GM21390 (cell line): ENCODE measurements around the gene IFI27L2.

Source experiments
- ATAC-seq: cut with Tn5 transposase; IDR thresholded peaks from one replicate; pipeline ENCODE4 v1.9.1; 2021; ENCODE audit not compliant: unreplicated experiment

IFI27L2 gene

DNA sequence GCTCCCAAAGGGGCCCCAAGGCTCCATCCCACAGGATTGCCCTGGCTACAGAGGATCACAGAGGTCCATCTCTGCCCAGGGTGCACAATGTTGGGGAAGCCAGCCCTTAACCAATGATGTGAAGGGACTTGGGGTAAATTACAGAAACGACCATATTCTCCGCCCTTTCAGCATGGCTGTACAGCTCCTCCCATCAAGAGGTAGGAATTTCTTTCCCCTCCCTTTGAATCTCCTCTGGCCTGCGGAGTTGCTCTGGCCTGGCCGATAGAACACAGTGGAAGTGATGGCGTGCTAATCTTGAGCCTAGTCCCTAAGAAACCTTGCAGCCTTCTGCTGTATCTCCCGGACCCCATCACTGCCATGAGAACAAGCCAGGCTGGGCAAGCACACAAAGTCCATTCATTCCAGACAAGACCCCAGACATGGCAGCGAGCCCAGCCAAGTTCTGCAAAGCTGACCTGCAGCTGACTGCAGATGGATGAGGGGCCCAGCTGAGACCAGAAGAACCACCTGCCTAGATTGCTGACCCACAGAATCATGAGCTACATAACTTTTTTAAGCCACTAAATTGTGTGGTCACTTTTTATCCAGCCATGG lies 25.8 kb downstream of the IFI27L2 start:
- no peak for ATAC-seq

DNA sequence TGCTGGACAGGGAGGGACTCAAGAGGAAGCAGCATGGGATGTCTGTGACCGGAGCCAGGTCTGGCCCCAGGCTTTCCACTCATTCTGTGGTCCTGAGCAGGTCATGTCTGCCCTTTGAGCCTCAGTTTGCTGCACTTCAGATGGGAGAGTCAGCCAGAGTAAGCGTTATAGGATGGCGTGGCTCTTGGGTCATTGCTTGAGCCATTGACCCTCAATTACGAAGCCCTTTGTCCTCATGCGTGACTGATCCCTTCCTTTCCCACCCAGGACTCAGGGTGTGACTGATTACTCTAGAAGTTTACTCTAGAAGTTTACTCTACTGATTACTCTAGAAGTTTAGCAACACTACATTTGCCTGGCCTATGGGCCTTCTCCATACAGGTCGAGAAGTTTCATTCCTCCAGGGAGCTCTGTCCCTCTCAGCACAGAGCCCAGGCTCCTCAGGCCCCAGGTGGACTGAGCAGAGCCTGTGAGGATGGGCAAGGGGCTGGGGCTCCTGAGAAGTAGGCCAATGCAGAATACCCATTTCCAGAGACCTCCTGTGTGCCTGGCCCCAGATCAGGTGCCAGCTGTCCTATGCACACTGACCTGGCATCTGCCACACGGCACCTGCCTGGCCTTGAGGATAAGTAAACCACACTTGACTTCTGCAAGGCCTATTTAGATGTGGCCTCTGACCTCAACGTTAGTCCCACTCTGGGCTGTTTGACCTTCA lies 26.5 kb downstream of the IFI27L2 start:
- ATAC-seq: no peak

GRCh38 chr14:94101748-94102147 lies 27.7 kb downstream of the IFI27L2 start:
- no peak for ATAC-seq

DNA sequence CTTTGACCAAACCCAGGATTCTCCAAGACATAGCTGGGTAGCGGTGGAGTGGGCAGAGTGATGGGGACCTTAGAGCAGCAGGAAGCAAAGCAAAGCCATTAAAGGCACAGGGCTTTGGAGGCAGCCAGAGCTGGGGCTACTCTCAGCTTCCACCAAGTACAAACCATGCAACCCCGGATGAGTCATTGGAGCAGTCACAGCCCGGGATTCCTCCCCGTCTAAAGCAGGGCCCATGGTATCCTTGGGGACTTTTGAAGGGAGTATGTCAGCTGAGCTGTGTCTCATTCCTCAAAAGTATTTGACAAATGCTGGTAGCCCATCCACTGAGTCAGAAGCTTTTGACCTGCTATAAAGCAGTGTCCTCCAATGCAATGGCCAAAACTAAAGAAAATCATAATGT lies 28.6 kb downstream of the IFI27L2 start:
- ATAC-seq: no peak

GRCh38 chr14:94099006-94099405 lies 30.4 kb downstream of the IFI27L2 start:
- ATAC-seq: no peak

- ATAC-seq: no peak
Observed at GRCh38 chr14:94098326-94098992, 30.9 kb downstream of the IFI27L2 start.

DNA sequence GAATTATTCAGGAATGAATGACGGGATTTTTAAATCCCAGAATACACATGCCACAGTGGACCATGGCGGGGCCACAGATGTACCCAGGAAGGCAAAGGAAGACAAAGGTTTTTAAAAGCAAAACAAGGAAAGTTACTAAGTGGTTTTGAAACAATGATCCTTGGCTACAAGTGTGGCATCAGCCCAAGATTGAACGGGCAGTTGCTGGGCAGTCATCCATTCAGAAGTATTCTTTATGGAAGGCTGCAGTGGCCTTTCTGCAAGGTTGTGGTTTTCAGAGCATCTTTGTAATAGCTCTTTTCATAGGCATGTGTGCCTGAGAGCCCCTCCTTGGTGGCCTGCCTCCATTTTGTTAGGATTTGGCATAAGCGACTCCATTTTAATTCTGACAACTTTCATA lies 32.3 kb downstream of the IFI27L2 start:
- no peak for ATAC-seq

- no peak for ATAC-seq
Observed at GRCh38 chr14:94093418-94093817, 36.0 kb downstream of the IFI27L2 start.

DNA sequence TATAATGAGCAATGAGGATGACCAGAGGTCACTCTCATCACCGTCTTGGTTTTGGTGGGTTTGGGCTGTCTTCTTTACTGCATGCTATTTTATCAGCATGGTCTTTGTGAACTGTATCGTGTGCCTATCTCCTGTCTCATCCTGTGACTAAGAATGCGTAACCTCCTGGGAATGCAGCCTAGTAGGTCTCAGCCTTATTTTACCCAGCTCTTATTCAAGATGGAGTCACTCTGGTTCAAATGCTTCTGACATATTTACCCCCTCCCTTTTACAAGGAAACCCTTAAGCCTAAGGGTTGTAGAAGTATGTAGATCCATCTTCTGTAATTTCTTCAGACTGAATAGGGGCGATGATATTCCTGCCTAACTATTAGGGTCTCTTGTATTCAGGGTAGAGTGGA lies 39.9 kb downstream of the IFI27L2 start:
- ATAC-seq: no peak

DNA sequence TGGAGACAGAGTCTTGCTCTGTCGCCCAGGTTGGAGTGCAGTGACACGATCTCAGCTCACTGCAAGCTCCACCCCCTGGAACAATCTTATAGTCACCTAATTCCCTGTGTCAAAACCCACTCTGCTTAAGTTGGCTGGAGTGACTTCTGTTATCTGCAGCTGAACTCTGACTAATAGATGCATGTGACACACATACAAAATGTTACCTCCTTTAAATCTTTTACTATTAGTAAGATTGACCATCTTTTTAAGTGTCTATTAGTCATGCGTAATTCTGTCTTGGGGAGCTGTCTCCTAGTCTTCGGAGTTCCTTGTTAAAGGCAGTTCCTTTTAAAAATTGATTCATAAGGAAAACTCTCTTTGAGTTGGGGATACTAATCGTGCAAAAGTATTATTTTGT lies 40.9 kb downstream of the IFI27L2 start:
- ATAC-seq: no peak

DNA sequence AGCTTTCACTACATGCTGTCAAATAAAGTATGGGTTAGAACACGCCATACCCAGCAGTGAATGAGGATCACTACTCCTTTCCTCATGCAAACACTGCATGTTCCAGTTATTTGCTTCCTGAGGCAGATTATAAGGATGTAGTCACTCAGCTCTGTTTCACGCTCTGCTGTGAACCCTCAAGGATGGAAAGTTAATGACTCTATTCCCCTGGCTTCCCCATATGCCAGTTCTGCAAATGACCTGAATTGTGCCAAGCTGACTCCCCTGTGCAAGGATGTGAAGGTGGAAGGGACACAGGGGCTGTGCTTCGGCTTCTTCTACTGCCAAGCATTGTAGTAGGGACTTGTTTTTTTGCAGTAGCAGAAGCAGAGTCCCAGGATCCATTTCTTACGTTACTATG lies 41.5 kb downstream of the IFI27L2 start:
- no peak for ATAC-seq

DNA sequence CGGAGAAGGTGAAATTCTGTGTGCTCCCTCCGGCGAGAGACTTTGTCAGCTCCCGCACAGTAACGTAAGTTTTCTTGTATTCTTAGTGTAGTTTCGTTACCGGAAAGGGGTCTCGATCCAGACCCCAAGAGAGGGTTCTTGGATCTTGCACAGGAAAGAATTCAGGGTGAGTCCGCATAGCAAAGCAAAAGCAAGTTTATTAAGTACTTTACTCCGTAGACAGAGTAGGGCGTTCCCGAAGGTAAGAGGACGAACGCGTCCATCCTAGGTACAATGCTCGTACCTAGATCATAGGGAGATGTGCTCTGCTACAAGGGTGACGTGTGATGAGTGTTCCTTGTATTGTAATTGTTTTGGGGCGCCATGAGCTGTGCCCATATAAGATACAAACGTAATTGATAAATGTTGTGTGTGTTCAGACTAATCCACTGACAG lies 48.0 kb downstream of the IFI27L2 start:
- peak; percentile 21 for ATAC-seq

- ATAC-seq: peak; percentile 98
Observed at GRCh38 chr14:94080621-94081385, 48.6 kb downstream of the IFI27L2 start, which contains the start of the genes DDX24 and IFI27L1. DDX24 (minus strand) TSS chr14:94081202; CDS start chr14:94079742, 1,460 bp downstream. IFI27L1 (plus strand) TSS chr14:94081310; CDS start chr14:94096938, 15,628 bp downstream.

GRCh38 chr14:94079891-94080620 lies 49.3 kb downstream of the IFI27L2 start:
- ATAC-seq: no peak

DNA sequence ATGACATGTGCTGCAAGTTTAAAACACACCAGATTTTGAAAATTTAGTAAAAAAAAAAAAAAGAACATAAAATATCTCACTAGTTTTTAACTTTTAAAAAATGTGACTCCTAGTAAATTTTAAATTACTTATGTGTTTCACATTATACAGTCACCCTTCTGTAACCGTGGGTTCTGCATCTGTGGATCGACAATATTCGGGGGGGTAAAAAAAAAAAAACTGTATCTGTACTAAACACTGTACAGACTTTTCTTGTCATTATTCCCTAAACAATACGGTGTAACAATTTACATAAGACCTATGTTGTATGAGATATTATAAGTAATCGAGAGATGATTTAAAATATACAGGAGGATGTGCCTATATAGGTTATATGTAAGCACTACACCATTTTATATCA lies 51.6 kb downstream of the IFI27L2 start:
- ATAC-seq: no peak
